ENCODE measurements around the gene FADS6.

Gene FADS6

DNA sequence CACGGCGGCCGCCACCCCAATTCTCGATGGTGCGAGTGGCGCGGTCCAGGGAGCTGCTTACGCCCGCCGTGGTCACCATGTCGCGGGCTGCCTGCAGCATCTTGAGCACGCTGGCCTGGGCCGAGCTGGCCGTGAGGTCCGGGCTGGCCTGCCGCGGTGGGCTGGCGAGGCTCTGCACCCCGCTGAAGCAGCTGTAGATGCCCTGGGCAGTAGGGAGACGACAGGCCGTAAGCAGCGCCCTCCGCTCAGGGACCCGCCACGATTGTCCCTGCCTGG lies 50.1 kb downstream of the FADS6 start:
- H3K27me3 ChIP-seq (ENCODE audit: insufficient read depth, low read length, poor library complexity, severe bottlenecking), result no peaks in the 10 kb centered on the region
- no peak overlapping the region for H3K9ac ChIP-seq (ENCODE audit: low read depth, low read length, poor library complexity, severe bottlenecking)
- H3K9me2 ChIP-seq (replicated peaks; ENCODE audit: low read depth, low read length), result no peaks in the 10 kb centered on the region
- H3K9me3 ChIP-seq (ENCODE audit: insufficient read depth, low read depth, low read length), result no peaks in the 10 kb centered on the region
- H3K36me3 ChIP-seq (ENCODE audit: insufficient read depth, low read length), result peaks cover 4% of the 10 kb centered on the region; the same call in 1 of the 2 replicates
- no peak overlapping the region for H3K4me3 ChIP-seq (ENCODE audit: low read length, poor library complexity, severe bottlenecking)
- H3K79me2 ChIP-seq (ENCODE audit: insufficient read depth, low read length), result no peaks in the 10 kb centered on the region
- H3F3A ChIP-seq (ENCODE audit: low read depth), result no peaks in the 10 kb centered on the region
- H3K4me2 ChIP-seq (ENCODE audit: low read depth, low read length, poor library complexity, severe bottlenecking), result no peak overlapping the region
- H2AFZ ChIP-seq (ENCODE audit: low read length), result no peak overlapping the region
- H4K20me1 ChIP-seq (ENCODE audit: insufficient read depth, low read length, poor library complexity, severe bottlenecking), result no peaks in the 10 kb centered on the region
- TF ChIP-seq EZH2phosphoT487 (IDR thresholded peaks at IDR 0.05; ENCODE audit: borderline replicate concordance), result no peak
- TF ChIP-seq, protein P1, sequence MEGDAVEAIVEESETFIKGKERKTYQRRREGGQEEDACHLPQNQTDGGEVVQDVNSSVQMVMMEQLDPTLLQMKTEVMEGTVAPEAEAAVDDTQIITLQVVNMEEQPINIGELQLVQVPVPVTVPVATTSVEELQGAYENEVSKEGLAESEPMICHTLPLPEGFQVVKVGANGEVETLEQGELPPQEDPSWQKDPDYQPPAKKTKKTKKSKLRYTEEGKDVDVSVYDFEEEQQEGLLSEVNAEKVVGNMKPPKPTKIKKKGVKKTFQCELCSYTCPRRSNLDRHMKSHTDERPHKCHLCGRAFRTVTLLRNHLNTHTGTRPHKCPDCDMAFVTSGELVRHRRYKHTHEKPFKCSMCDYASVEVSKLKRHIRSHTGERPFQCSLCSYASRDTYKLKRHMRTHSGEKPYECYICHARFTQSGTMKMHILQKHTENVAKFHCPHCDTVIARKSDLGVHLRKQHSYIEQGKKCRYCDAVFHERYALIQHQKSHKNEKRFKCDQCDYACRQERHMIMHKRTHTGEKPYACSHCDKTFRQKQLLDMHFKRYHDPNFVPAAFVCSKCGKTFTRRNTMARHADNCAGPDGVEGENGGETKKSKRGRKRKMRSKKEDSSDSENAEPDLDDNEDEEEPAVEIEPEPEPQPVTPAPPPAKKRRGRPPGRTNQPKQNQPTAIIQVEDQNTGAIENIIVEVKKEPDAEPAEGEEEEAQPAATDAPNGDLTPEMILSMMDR (conservative IDR thresholded peaks at IDR 0.05; ENCODE audit: low read length), result no peak
- peaks cover 14% of the 10 kb centered on the region for H3K4me1 ChIP-seq (ENCODE audit: insufficient read depth, low read length, poor library complexity, severe bottlenecking)

DNA sequence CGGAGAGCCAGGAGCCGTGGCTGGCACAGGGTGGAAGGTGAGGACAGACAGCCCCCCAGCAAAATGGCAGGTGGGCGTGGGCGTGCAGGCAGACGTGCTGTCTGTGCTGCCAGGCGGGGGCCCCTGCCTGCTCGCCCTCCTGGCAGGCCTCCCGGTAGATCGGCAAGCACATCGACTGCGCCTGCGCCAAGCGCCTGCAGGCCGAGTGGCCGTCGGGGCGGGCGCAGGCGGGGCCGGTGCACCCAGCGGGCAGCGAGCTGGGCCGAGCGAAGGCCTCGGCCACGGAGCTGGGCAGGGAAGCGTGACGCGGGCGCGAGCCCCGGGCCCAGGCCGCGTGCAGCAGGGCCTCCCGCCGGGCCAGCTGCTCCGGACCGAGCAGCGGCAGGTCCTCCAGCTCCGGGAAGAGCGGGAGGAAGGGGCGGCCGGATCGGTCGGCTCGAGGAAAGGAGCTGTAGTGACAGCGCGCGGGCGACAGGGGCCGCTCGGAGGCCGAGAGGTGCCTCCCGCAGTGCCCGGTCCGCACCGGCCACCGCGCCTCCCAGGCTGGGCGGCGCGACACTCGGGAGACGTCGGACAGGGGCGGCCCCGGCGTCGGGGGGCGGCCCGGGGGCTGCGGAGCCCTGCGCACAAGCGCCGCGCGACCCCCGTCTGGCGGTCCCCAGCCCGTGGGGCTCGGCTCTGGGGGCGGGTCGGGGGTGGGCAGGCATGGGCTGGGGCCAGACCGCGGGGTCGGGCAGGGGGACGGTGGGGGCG lies 50.7 kb downstream of the FADS6 start:
- H4K20me1 ChIP-seq (ENCODE audit: insufficient read depth, low read length, poor library complexity, severe bottlenecking), result no peaks in the 10 kb centered on the region
- no peaks in the 10 kb centered on the region for H3K79me2 ChIP-seq (ENCODE audit: insufficient read depth, low read length)
- no peak overlapping the region for H3K9ac ChIP-seq (ENCODE audit: low read depth, low read length, poor library complexity, severe bottlenecking)
- H3K4me1 ChIP-seq (ENCODE audit: insufficient read depth, low read length, poor library complexity, severe bottlenecking), result peaks cover 14% of the 10 kb centered on the region
- no peaks in the 10 kb centered on the region for H3F3A ChIP-seq (ENCODE audit: low read depth)
- no peak overlapping the region for H2AFZ ChIP-seq (ENCODE audit: low read length)
- H3K9me3 ChIP-seq (ENCODE audit: insufficient read depth, low read depth, low read length), result no peaks in the 10 kb centered on the region
- H3K4me2 ChIP-seq (ENCODE audit: low read depth, low read length, poor library complexity, severe bottlenecking), result no peak overlapping the region
- TF ChIP-seq EZH2phosphoT487 (IDR thresholded peaks at IDR 0.05; ENCODE audit: borderline replicate concordance), result no peak
- TF ChIP-seq, protein P1 (conservative IDR thresholded peaks at IDR 0.05; ENCODE audit: low read length), result no peak
- H3K27me3 ChIP-seq (ENCODE audit: insufficient read depth, low read length, poor library complexity, severe bottlenecking), result no peaks in the 10 kb centered on the region
- no peaks in the 10 kb centered on the region for H3K9me2 ChIP-seq (replicated peaks; ENCODE audit: low read depth, low read length)
- H3K36me3 ChIP-seq (ENCODE audit: insufficient read depth, low read length), result peaks cover 4% of the 10 kb centered on the region; the same call in 1 of the 2 replicates
- H3K4me3 ChIP-seq (ENCODE audit: low read length, poor library complexity, severe bottlenecking), result no peak overlapping the region

DNA sequence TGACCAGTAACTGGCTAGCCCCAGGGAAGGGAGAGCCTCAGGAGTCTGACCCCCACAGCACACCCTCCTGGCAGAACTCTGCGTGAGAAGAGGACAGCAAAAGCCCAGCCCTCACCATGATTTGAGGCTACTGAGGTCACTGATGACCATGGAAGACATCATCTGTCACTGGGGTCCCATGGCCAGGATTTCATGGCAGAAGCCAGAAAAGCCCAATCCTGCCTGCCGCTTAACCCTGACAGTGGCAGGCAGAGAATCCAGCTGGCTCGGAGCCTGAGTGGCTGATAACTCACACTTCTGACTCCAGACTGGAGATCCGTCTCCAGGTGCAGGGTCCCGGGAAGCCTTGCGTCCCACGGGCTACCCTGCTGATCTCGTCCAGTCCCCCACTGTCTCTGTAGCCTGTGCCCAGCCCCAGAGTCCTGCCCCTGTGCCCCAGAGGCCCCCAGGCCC lies 51.3 kb downstream of the FADS6 start:
- H3K36me3 ChIP-seq (ENCODE audit: insufficient read depth, low read length), result peaks cover 4% of the 10 kb centered on the region; the same call in 1 of the 2 replicates
- H3K79me2 ChIP-seq (ENCODE audit: insufficient read depth, low read length), result no peaks in the 10 kb centered on the region
- no peaks in the 10 kb centered on the region for H3K9me2 ChIP-seq (replicated peaks; ENCODE audit: low read depth, low read length)
- no peaks in the 10 kb centered on the region for H4K20me1 ChIP-seq (ENCODE audit: insufficient read depth, low read length, poor library complexity, severe bottlenecking)
- H3K9me3 ChIP-seq (ENCODE audit: insufficient read depth, low read depth, low read length), result no peaks in the 10 kb centered on the region
- no peak overlapping the region for H3K9ac ChIP-seq (ENCODE audit: low read depth, low read length, poor library complexity, severe bottlenecking)
- H3K4me1 ChIP-seq (ENCODE audit: insufficient read depth, low read length, poor library complexity, severe bottlenecking), result peaks cover 14% of the 10 kb centered on the region
- H3K4me2 ChIP-seq (ENCODE audit: low read depth, low read length, poor library complexity, severe bottlenecking), result no peak overlapping the region
- H2AFZ ChIP-seq (ENCODE audit: low read length), result no peak overlapping the region
- no peaks in the 10 kb centered on the region for H3F3A ChIP-seq (ENCODE audit: low read depth)
- no peak for TF ChIP-seq EZH2phosphoT487 (IDR thresholded peaks at IDR 0.05; ENCODE audit: borderline replicate concordance)
- TF ChIP-seq, protein P1 (conservative IDR thresholded peaks at IDR 0.05; ENCODE audit: low read length), result no peak
- H3K4me3 ChIP-seq (ENCODE audit: low read length, poor library complexity, severe bottlenecking), result no peak overlapping the region
- H3K27me3 ChIP-seq (ENCODE audit: insufficient read depth, low read length, poor library complexity, severe bottlenecking), result no peaks in the 10 kb centered on the region

All from Loucy (cell line).